ENCODE data around the gene NR2F2. TPM values are rescaled to one million over a fixed set of nuclear protein-coding genes. Genes with fewer than 3 reads are reported as not detected.

NR2F2 gene
- total RNA-seq, 4 donors from 2014 or later, result 11.3 to 29.5 (median 18.4) TPM

GRCh38 chr15:96292635-96293034, 37.9 kb upstream of the NR2F2 start:
- intact Hi-C loops (cut with DNase I; ENCODE audit: low total_unique reads), result no loop called here
- Histone ChIP-seq H3K4me1 (no peaks in the 10 kb centered on the region), H3K36me3 (no peaks in the 10 kb centered on the region), H3K4me3 (no peak overlapping the region), H3K9me3 (no peaks in the 10 kb centered on the region), H3K27ac (no peak overlapping the region), H3K27me3 (no peaks in the 10 kb centered on the region)
- no peak for DNase-seq
- in situ Hi-C loops (cut with MboI; ENCODE audit: low pct_ligation_motif_present in 1 of 4, low pct_unique_long_range_greater_than_20kb in 1 of 4, low sequenced_read_pairs in 3 of 4), result no loop called here
- TF ChIP-seq POLR2A (IDR thresholded peaks at IDR 0.05), result no peak
- no peak for TF ChIP-seq CTCF (IDR thresholded peaks at IDR 0.05)
- no peak for TF ChIP-seq EP300 (IDR thresholded peaks at IDR 0.05; ENCODE audit: low read depth)
- TF ChIP-seq POLR2AphosphoS5 (IDR thresholded peaks at IDR 0.05), result no peak
- WGBS, 2 donors (ENCODE audit: low coverage in 1 of 2), result 64 to 67% methylated on average over 2 of the region's 2 CpGs

DNA sequence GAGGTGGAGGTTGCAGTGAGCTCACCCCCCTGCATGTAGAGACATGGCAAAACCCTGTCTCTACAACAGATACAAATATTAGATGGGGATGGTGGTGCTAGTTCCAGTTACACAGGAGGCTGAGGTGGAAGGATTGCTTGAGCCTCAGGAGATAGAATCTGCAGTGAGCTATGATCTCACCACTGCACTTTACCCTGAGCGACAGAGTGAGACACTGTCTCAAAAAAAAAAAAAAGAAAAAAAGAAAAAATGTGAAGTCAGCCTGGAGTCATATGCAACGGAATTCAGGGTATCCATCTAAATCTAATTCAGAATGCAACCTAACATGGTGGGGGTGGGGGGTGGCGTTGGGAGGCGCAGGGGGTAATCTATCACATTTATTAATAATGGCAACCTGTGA, 37.1 kb upstream of the NR2F2 start:
- DNase-seq, result no peak
- 59 to 80% methylated on average over 4 of the region's 4 CpGs for WGBS, 2 donors (ENCODE audit: low coverage in 1 of 2)
- H3K9me3 ChIP-seq, result peaks cover 5% of the 10 kb centered on the region in 2 donors
- H3K4me1 ChIP-seq, result no peaks in the 10 kb centered on the region
- in situ Hi-C loops (cut with MboI; ENCODE audit: low pct_ligation_motif_present in 1 of 4, low pct_unique_long_range_greater_than_20kb in 1 of 4, low sequenced_read_pairs in 3 of 4) (no loop called here), intact Hi-C loops (cut with DNase I; ENCODE audit: low total_unique reads) (no loop called here)
- H3K4me3 ChIP-seq, result no peak overlapping the region
- no peak overlapping the region for H3K27ac ChIP-seq
- H3K36me3 ChIP-seq, result no peaks in the 10 kb centered on the region
- H3K27me3 ChIP-seq, result no peaks in the 10 kb centered on the region
- TF ChIP-seq CTCF (IDR thresholded peaks at IDR 0.05) (no peak), POLR2A (IDR thresholded peaks at IDR 0.05) (no peak), POLR2AphosphoS5 (IDR thresholded peaks at IDR 0.05) (no peak), EP300 (IDR thresholded peaks at IDR 0.05; ENCODE audit: low read depth) (no peak)

- Histone ChIP-seq H3K27me3 (no peaks in the 10 kb centered on the region), H3K4me3 (no peak overlapping the region), H3K36me3 (no peaks in the 10 kb centered on the region), H3K4me1 (no peaks in the 10 kb centered on the region), H3K27ac (no peak overlapping the region), H3K9me3 (peaks cover 5 to 8% of the 10 kb centered on the region in 2 donors)
- TF ChIP-seq POLR2AphosphoS5 (IDR thresholded peaks at IDR 0.05) (no peak), POLR2A (IDR thresholded peaks at IDR 0.05) (no peak), EP300 (IDR thresholded peaks at IDR 0.05; ENCODE audit: low read depth) (no peak), CTCF (IDR thresholded peaks at IDR 0.05) (no peak)
- intact Hi-C loops (cut with DNase I; ENCODE audit: low total_unique reads) (no loop called here), in situ Hi-C loops (cut with MboI; ENCODE audit: low pct_ligation_motif_present in 1 of 4, low pct_unique_long_range_greater_than_20kb in 1 of 4, low sequenced_read_pairs in 3 of 4) (no loop called here)
- no peak for DNase-seq
- 72 to 80% methylated on average over 4 of the region's 4 CpGs for WGBS, 2 donors (ENCODE audit: low coverage in 1 of 2)
These were observed 35.7 kb upstream of the NR2F2 start for GRCh38 chr15:96294766-96295165.

- no peaks in the 10 kb centered on the region for H3K27me3 ChIP-seq
- H3K9me3 ChIP-seq, result peaks cover 5 to 8% of the 10 kb centered on the region in 2 donors
- no peaks in the 10 kb centered on the region for H3K36me3 ChIP-seq
- DNase-seq, result no peak
- H3K27ac ChIP-seq, result no peak overlapping the region
- H3K4me1 ChIP-seq, result no peaks in the 10 kb centered on the region
- intact Hi-C loops (cut with DNase I; ENCODE audit: low total_unique reads) (no loop called here), in situ Hi-C loops (cut with MboI; ENCODE audit: low pct_ligation_motif_present in 1 of 4, low pct_unique_long_range_greater_than_20kb in 1 of 4, low sequenced_read_pairs in 3 of 4) (no loop called here)
- WGBS, 2 donors (ENCODE audit: low coverage in 1 of 2), result 73 to 81% methylated on average over 9 of the region's 9 CpGs
- TF ChIP-seq POLR2A (IDR thresholded peaks at IDR 0.05) (no peak), POLR2AphosphoS5 (IDR thresholded peaks at IDR 0.05) (no peak), CTCF (IDR thresholded peaks at IDR 0.05) (no peak), EP300 (IDR thresholded peaks at IDR 0.05; ENCODE audit: low read depth) (no peak)
- H3K4me3 ChIP-seq, result no peak overlapping the region
These were observed 34.2 kb upstream of the NR2F2 start for GRCh38 chr15:96296264-96296663.

All from transverse colon (tissue), 4 donors.